SK-N-SH treated with all-trans-retinoic acid at 6 μM for 48 hours (cell line): ENCODE measurements around the gene ZNF710.

Experiments used
- ATAC-seq: fragments of 200-7000 bp; cut with Tn5 transposase; 3 replicates; pipeline ENCODE4 v1.9.1; 2020; ENCODE audit warnings: mild to moderate bottlenecking, moderate library complexity
- ARNTL ChIP-seq: fragments of 450-650 bp; formaldehyde crosslinking; IDR thresholded peaks from 2 replicates; pipeline ENCODE4 v1.5.0; 2020; ENCODE audit warnings: low read depth, mild to moderate bottlenecking, moderate library complexity, borderline replicate concordance
- CREB5 ChIP-seq: fragments of 250-450 bp; sonication (Bioruptor Pico); IDR thresholded peaks from 2 replicates; pipeline ENCODE4 v1.5.1; 2020; ENCODE audit warnings: low read depth, mild to moderate bottlenecking, moderate library complexity
- CSDC2 ChIP-seq: fragments of 250-450 bp; sonication (Bioruptor Pico); IDR thresholded peaks from 2 replicates; pipeline ENCODE4 v1.5.0; 2020; ENCODE audit warnings: mild to moderate bottlenecking, moderate library complexity
- ESRRG ChIP-seq: fragments of 250-450 bp; sonication (Bioruptor Pico); IDR thresholded peaks from 2 replicates; pipeline ENCODE4 v1.6.1; 2021; ENCODE audit warnings: mild to moderate bottlenecking
- GLIS3 ChIP-seq: fragments of 250-450 bp; sonication (Bioruptor Pico); IDR thresholded peaks from 2 replicates; pipeline ENCODE4 v1.5.0; 2020; ENCODE audit warnings: mild to moderate bottlenecking, moderate library complexity
- ISL1 ChIP-seq: fragments of 250-450 bp; sonication (Bioruptor Pico); IDR thresholded peaks from 2 replicates; pipeline ENCODE4 v2.1.2; 2022; ENCODE audit warnings: mild to moderate bottlenecking, moderate library complexity
- OSR1 ChIP-seq: fragments of 250-450 bp; sonication (Bioruptor Pico); IDR thresholded peaks from 2 replicates; pipeline ENCODE4 v1.8.0; 2022; ENCODE audit warnings: moderate library complexity, mild to moderate bottlenecking, inconsistent platforms
- PATZ1 ChIP-seq: fragments of 250-450 bp; sonication (Bioruptor Pico); IDR thresholded peaks from 2 replicates; pipeline ENCODE4 v1.8.0; 2020; ENCODE audit warnings: mild to moderate bottlenecking, moderate library complexity, borderline replicate concordance
- POU6F1 ChIP-seq: fragments of 250-450 bp; sonication (Bioruptor Pico); IDR thresholded peaks from 2 replicates; pipeline ENCODE4 v1.8.0; 2021; ENCODE audit warnings: low read depth, mild to moderate bottlenecking, moderate library complexity, borderline replicate concordance
- PPARA ChIP-seq: fragments of 250-450 bp; sonication (Bioruptor Pico); IDR thresholded peaks from 2 replicates; pipeline ENCODE4 v1.5.0; 2020; ENCODE audit warnings: mild to moderate bottlenecking, borderline replicate concordance
- SNAI2 ChIP-seq: fragments of 250-450 bp; sonication (Bioruptor Pico); IDR thresholded peaks from 2 replicates; pipeline ENCODE4 v1.5.0; 2020; ENCODE audit warnings: mild to moderate bottlenecking, moderate library complexity
- TCF4 ChIP-seq: fragments of 250-450 bp; sonication (Bioruptor Pico); IDR thresholded peaks from 2 replicates; pipeline ENCODE4 v1.8.0; 2021; ENCODE audit warnings: mild to moderate bottlenecking, moderate library complexity, borderline replicate concordance
- TOX ChIP-seq: fragments of 250-450 bp; sonication (Bioruptor Pico); IDR thresholded peaks from 2 replicates; pipeline ENCODE4 v1.8.0; 2021; ENCODE audit warnings: mild to moderate bottlenecking, moderate library complexity, borderline replicate concordance
- TSHZ2 ChIP-seq: fragments of 250-450 bp; sonication (Bioruptor Pico); IDR thresholded peaks from 2 replicates; pipeline ENCODE4 v1.5.0; 2020; ENCODE audit warnings: mild to moderate bottlenecking, moderate library complexity
- ZC3H10 ChIP-seq: fragments of 250-450 bp; sonication (Bioruptor Pico); IDR thresholded peaks from 2 replicates; pipeline ENCODE4 v1.5.1; 2021; ENCODE audit warnings: mild to moderate bottlenecking, moderate library complexity
- ZFP3 ChIP-seq: fragments of 250-450 bp; sonication (Bioruptor Pico); IDR thresholded peaks from 2 replicates; pipeline ENCODE4 v1.5.0; 2020; ENCODE audit warnings: mild to moderate bottlenecking, moderate library complexity
- ZNF565 ChIP-seq: fragments of 450-650 bp; formaldehyde crosslinking; conservative IDR thresholded peaks from 2 replicates; pipeline ENCODE4 v1.5.0; 2020; ENCODE audit warnings: low read depth, mild to moderate bottlenecking, moderate library complexity
- ZNF70 ChIP-seq: fragments of 450-650 bp; formaldehyde crosslinking; IDR thresholded peaks from 2 replicates; pipeline ENCODE4 v1.5.0; 2020; ENCODE audit warnings: mild to moderate bottlenecking, moderate library complexity
- ZNF8 ChIP-seq: fragments of 450-650 bp; formaldehyde crosslinking; IDR thresholded peaks from 2 replicates; pipeline ENCODE4 v1.5.0; 2020; ENCODE audit warnings: mild to moderate bottlenecking, moderate library complexity

Gene ZNF710

GRCh38 chr15:90075420-90076289 lies 74.5 kb downstream of the ZNF710 start:
- TF ChIP-seq OSR1 (CRISPR knock-in tag) (no peak), ISL1 (CRISPR knock-in tag) (no peak), PATZ1 (CRISPR knock-in tag) (no peak), ZNF70 (no peak)
- no peak for ATAC-seq

GRCh38 chr15:90076716-90077115 lies 75.6 kb downstream of the ZNF710 start:
- ATAC-seq = no peak

GRCh38 chr15:90078965-90079364 lies 77.8 kb downstream of the ZNF710 start:
- no peak for TF ChIP-seq CREB5 (CRISPR knock-in tag)
- TF ChIP-seq ZNF565 (CRISPR knock-in tag) = no peak
- no peak for TF ChIP-seq GLIS3 (CRISPR knock-in tag)
- no peak for TF ChIP-seq SNAI2 (CRISPR knock-in tag)
- TF ChIP-seq ZC3H10 (CRISPR knock-in tag) = no peak
- TF ChIP-seq TOX (CRISPR knock-in tag) = no peak
- TF ChIP-seq PPARA (CRISPR knock-in tag) = no peak
- no peak for TF ChIP-seq CSDC2 (CRISPR knock-in tag)
- TF ChIP-seq TCF4 (CRISPR knock-in tag) = no peak
- TF ChIP-seq ZNF70 = no peak
- ATAC-seq = no peak

More at GRCh38 chr15:90076716-90077115, 75.6 kb downstream of the ZNF710 start:
- no peak for TF ChIP-seq ARNTL (CRISPR knock-in tag)
- no peak for TF ChIP-seq PATZ1 (CRISPR knock-in tag)
- no peak for TF ChIP-seq ZFP3
- TF ChIP-seq CSDC2 (CRISPR knock-in tag) = no peak
- TF ChIP-seq POU6F1 (CRISPR knock-in tag) = no peak
- TF ChIP-seq ZNF8 (CRISPR knock-in tag) = no peak
- TF ChIP-seq ESRRG (CRISPR knock-in tag) = no peak
- no peak for TF ChIP-seq ISL1 (CRISPR knock-in tag)
- no peak for TF ChIP-seq TSHZ2
